Nephron progenitor cell (in vitro differentiated cells): ENCODE results near the gene NUBP1.

Source experiments
- DNase-seq: peaks from one replicate; pipeline ENCODE4 v3.0.0; 2021
- H3K27ac Mint-ChIP-seq: 2 replicates; pipeline ENCODE4 v1.8.0; 2021; ENCODE audit warnings: mild to moderate bottlenecking, moderate library complexity, mixed read lengths
- H3K27me3 Mint-ChIP-seq: 2 replicates; pipeline ENCODE4 v1.8.0; 2021; ENCODE audit warnings: mild to moderate bottlenecking, low read depth, mixed read lengths; ENCODE audit not compliant: poor library complexity
- H3K36me3 Mint-ChIP-seq: 2 replicates; pipeline ENCODE4 v1.8.0; 2021; ENCODE audit warnings: low read depth, mixed read lengths
- H3K4me1 Mint-ChIP-seq: 2 replicates; pipeline ENCODE4 v1.8.0; 2021; ENCODE audit warnings: mixed read lengths
- H3K4me3 Mint-ChIP-seq: 2 replicates; pipeline ENCODE4 v1.8.0; 2021; ENCODE audit warnings: mild to moderate bottlenecking, moderate library complexity, mixed read lengths
- H3K9me3 Mint-ChIP-seq: 2 replicates; pipeline ENCODE4 v1.8.0; 2021; ENCODE audit warnings: mild to moderate bottlenecking, moderate library complexity, mixed read lengths
- CTCF ChIP-seq: fragments of 200-600 bp; sonication (generic); IDR thresholded peaks from 2 replicates; pipeline ENCODE4 v1.5.0; 2021; ENCODE audit warnings: antibody characterized with exemption

NUBP1 gene

DNA sequence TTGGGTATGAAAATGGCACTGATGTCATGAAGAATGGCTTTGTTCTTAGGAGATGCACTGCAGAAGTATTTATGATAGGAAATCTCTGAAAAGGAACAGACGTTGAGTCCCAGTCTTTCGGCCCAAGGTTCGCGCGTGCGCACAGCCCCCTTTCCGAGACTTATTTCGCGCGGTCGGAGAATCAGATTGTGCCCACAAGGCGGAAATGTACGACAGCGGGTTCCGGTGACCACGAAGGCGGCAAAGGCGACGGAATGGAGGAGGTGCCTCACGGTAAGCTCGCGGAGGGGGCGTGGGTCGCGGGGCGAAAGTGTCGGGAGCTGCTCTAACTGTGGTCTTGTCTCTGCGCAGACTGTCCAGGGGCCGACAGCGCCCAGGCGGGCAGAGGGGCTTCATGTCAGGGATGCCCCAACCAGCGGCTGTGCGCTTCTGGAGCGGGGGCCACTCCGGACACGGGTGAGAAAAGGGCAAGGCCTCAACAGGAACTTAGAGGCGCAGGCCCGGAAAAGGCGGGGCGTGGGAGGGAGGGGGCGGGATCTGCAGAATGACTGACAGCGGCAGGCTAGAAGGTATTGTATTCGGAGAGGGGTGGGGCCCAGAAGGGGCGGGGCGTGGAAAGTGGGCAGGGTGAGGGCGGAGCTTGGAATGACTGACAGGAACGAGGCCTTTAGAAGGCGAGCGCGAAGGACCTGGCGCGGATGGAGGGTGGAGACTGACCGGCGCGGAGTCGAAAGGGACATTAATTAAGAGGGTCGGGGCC, at the start of gene NUBP1:
Gene NUBP1, plus strand, starts transcription at position 233 of the 760 bp plus-strand sequence. Its CDS starts 22 bp downstream, at position 255.
- DNase-seq: peak; percentile 100
- peaks cover 74% of the 10 kb centered on the region for H3K4me1 Mint-ChIP-seq
- peaks cover 5% of the 10 kb centered on the region for H3K36me3 Mint-ChIP-seq
- H3K4me3 Mint-ChIP-seq: peak within 1 kb of the TSS; percentile 89
- no peak for TF ChIP-seq CTCF
- no peaks in the 10 kb centered on the region for H3K9me3 Mint-ChIP-seq
- H3K27ac Mint-ChIP-seq: peak within 1 kb of the TSS; percentile 99
- peaks cover 6% of the 10 kb centered on the region for H3K27me3 Mint-ChIP-seq

GRCh38 chr16:10693889-10694288, 49.8 kb upstream of the NUBP1 start:
- H3K36me3 Mint-ChIP-seq: no peaks in the 10 kb centered on the region
- H3K9me3 Mint-ChIP-seq: peaks cover 8% of the 10 kb centered on the region
- no peak for TF ChIP-seq CTCF
- no peak overlapping the region for H3K4me3 Mint-ChIP-seq
- DNase-seq: no peak
- H3K27me3 Mint-ChIP-seq: peaks cover 14% of the 10 kb centered on the region
- peaks cover 5% of the 10 kb centered on the region for H3K4me1 Mint-ChIP-seq
- H3K27ac Mint-ChIP-seq: no peak overlapping the region

DNA sequence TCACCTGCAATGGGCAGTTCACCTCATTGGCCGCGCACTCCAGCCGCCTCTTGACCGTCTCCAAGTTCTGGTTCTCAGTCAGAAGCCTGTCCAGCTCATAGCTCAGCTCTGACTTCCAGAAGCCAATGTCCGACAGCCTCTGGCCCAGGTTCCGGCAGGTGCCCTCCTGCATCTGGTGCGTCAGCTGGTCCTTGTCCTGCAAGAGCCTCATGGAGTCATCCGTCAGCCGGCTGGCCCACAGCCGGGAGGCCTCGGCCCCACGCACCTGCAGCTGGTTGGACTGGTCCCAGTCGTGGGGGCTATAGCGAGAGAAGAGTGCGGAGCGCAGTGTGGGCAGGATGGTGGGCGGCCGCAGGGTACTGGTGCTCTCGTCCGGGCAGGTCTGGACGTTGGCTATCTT, 49.3 kb upstream of the NUBP1 start:
- Mint-ChIP-seq H3K36me3 (no peaks in the 10 kb centered on the region), H3K27ac (no peak overlapping the region), H3K9me3 (peaks cover 8% of the 10 kb centered on the region), H3K4me1 (peaks cover under 1% of the 10 kb centered on the region), H3K4me3 (no peak overlapping the region), H3K27me3 (peaks cover 14% of the 10 kb centered on the region)
- DNase-seq: no peak
- no peak for TF ChIP-seq CTCF

- Mint-ChIP-seq H3K4me1 (no peaks in the 10 kb centered on the region), H3K27ac (no peak within 1 kb of the TSS), H3K9me3 (peaks cover 8% of the 10 kb centered on the region), H3K36me3 (no peaks in the 10 kb centered on the region), H3K27me3 (peaks cover 14% of the 10 kb centered on the region), H3K4me3 (no peak within 1 kb of the TSS)
- TF ChIP-seq CTCF: no peak
- no peak for DNase-seq
Observed at GRCh38 chr16:10694830-10695229, 48.8 kb upstream of the NUBP1 start, which contains the start of gene TEKT5. TSS of gene TEKT5 (minus strand) at chr16:10694930. CDS start at chr16:10694873, 57 bp downstream.

DNA sequence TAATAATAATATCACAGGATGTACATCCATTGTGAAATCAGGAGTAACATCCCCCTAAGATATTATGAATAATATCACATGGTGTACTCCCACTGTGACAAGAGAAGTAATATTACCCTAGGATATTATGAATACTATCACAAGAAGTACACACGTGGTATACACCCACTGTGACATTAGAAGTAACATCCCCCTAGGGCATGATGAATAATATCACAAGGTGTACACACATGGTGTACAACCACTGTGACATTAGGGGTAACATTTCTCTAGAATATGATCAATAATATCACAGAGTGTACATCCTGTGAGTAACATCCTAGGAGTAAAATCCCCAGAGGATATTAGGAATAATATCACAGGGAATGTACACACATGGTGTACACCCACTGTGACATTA, 43.9 kb upstream of the NUBP1 start:
- peaks cover 3% of the 10 kb centered on the region for H3K27me3 Mint-ChIP-seq
- TF ChIP-seq CTCF: no peak
- no peaks in the 10 kb centered on the region for H3K4me1 Mint-ChIP-seq
- no peaks in the 10 kb centered on the region for H3K36me3 Mint-ChIP-seq
- DNase-seq: no peak
- H3K27ac Mint-ChIP-seq: no peak overlapping the region
- peaks cover 4% of the 10 kb centered on the region for H3K9me3 Mint-ChIP-seq
- no peak overlapping the region for H3K4me3 Mint-ChIP-seq

- no peak for DNase-seq
- no peak for TF ChIP-seq CTCF
- Mint-ChIP-seq H3K27ac (no peak overlapping the region), H3K27me3 (no peaks in the 10 kb centered on the region), H3K9me3 (peaks cover 9% of the 10 kb centered on the region), H3K4me1 (no peaks in the 10 kb centered on the region), H3K4me3 (no peak overlapping the region), H3K36me3 (no peaks in the 10 kb centered on the region)
Observed at GRCh38 chr16:10708969-10709368, 34.7 kb upstream of the NUBP1 start.
